NCI-H526 treated with DMSO at 0.1 percent for 48 hours (cell line): ENCODE measurements around the gene AGAP1.
"Not testable (repeated sequence)": the region's sequence is repeated elsewhere in the genome, so short reads cannot be mapped to it uniquely, and the experiment has no call there.

Experiments used
- DNase-seq: peaks from one replicate; lab custom pipeline; 2025; lab: John Stamatoyannopoulos, UW

AGAP1 gene

GRCh38 chr2:236042087-236042486 lies 548.2 kb downstream of the AGAP1 start:
- DNase-seq, result no peak

- DNase-seq, result no peak
Observed at GRCh38 chr2:236044191-236044590, 550.3 kb downstream of the AGAP1 start.

GRCh38 chr2:236045251-236046235 lies 551.7 kb downstream of the AGAP1 start:
- no peak for DNase-seq

- no peak for DNase-seq
Observed at GRCh38 chr2:236046715-236047114, 552.9 kb downstream of the AGAP1 start.

GRCh38 chr2:236047176-236047575 lies 553.3 kb downstream of the AGAP1 start:
- no peak for DNase-seq

- DNase-seq, result no peak
Observed at GRCh38 chr2:236047886-236048540, 554.2 kb downstream of the AGAP1 start.

- DNase-seq, result no peak
Observed at GRCh38 chr2:236049981-236050380, 556.1 kb downstream of the AGAP1 start.

- no peak for DNase-seq
Observed at GRCh38 chr2:236051351-236051750, 557.5 kb downstream of the AGAP1 start.

- DNase-seq, result no peak
Observed at GRCh38 chr2:236051806-236052205, 558.0 kb downstream of the AGAP1 start.

- DNase-seq, result no peak
Observed at GRCh38 chr2:236052206-236052605, 558.4 kb downstream of the AGAP1 start.

- no peak for DNase-seq
Observed at GRCh38 chr2:236052926-236053821, 559.3 kb downstream of the AGAP1 start.

- no peak for DNase-seq
Observed at GRCh38 chr2:236054125-236054524, 560.3 kb downstream of the AGAP1 start.

GRCh38 chr2:236054621-236055305 lies 560.9 kb downstream of the AGAP1 start:
- DNase-seq, result no peak

- DNase-seq, result no peak
Observed at GRCh38 chr2:236055471-236055870, 561.6 kb downstream of the AGAP1 start.

- DNase-seq, result no peak
Observed at GRCh38 chr2:236056141-236056540, 562.3 kb downstream of the AGAP1 start.

- no peak for DNase-seq
Observed at GRCh38 chr2:236057375-236057774, 563.5 kb downstream of the AGAP1 start.

- no peak for DNase-seq
Observed at GRCh38 chr2:236061497-236061896, 567.7 kb downstream of the AGAP1 start.

- no peak for DNase-seq
Observed at GRCh38 chr2:236061899-236062298, 568.1 kb downstream of the AGAP1 start.

- DNase-seq, result not testable (repeated sequence)
Observed at GRCh38 chr2:236062806-236063205, 569.0 kb downstream of the AGAP1 start.

- DNase-seq, result no peak
Observed at GRCh38 chr2:236063994-236064393, 570.2 kb downstream of the AGAP1 start.

- DNase-seq, result no peak
Observed at GRCh38 chr2:236065314-236066160, 571.7 kb downstream of the AGAP1 start.
